Neural cell (in vitro differentiated cells): ENCODE data around the gene PIERCE2. TPM values are rescaled to one million over a fixed set of nuclear protein-coding genes. Genes with fewer than 3 reads are reported as not detected.

ENCODE experiments used
- H2AFZ ChIP-seq: fragments of 200-600, 300-800 bp; sonication (generic), shearing (Covaris generic); 2 replicates; pipeline ENCODE4 v1.6.0; 2014; ENCODE audit warnings: low read depth, mild to moderate bottlenecking, antibody characterized with exemption, low read length, moderate library complexity
- H3F3A ChIP-seq: fragments of 200-600 bp; shearing (Covaris generic); 2 replicates; pipeline ENCODE4 v1.6.1; 2016; ENCODE audit warnings: mild to moderate bottlenecking, moderate library complexity, mixed read lengths, antibody characterized with exemption, low read length; ENCODE audit not compliant: insufficient read depth, poor library complexity, severe bottlenecking
- H3K27ac ChIP-seq: fragments of 200-600, 300-800 bp; sonication (generic), shearing (Covaris generic); 2 replicates; pipeline ENCODE4 v1.5.1; 2014; ENCODE audit warnings: mild to moderate bottlenecking, low read length, moderate library complexity
- H3K27me3 ChIP-seq: fragments of 300-800, 200-600 bp; sonication (generic), shearing (Covaris generic); 2 replicates; pipeline ENCODE4 v1.6.0; 2014; ENCODE audit warnings: mild to moderate bottlenecking, low read depth, low read length, moderate library complexity; ENCODE audit not compliant: insufficient read depth
- H3K36me3 ChIP-seq: fragments of 300-800, 200-600 bp; sonication (generic), shearing (Covaris generic); 2 replicates; pipeline ENCODE4 v1.5.1; 2014; ENCODE audit warnings: mild to moderate bottlenecking, antibody characterized with exemption, low read length, moderate library complexity; ENCODE audit not compliant: insufficient read depth
- H3K4me2 ChIP-seq: fragments of 300-800, 200-600 bp; sonication (generic), shearing (Covaris generic); 2 replicates; pipeline ENCODE4 v1.6.0; 2014; ENCODE audit warnings: mild to moderate bottlenecking, low read length
- H3K4me3 ChIP-seq: fragments of 300-800, 200-600 bp; sonication (generic), shearing (Covaris generic); 2 replicates; pipeline ENCODE4 v1.5.1; 2014; ENCODE audit warnings: mild to moderate bottlenecking, low read length, moderate library complexity
- H3K79me2 ChIP-seq: fragments of 200-600 bp; shearing (Covaris generic); replicated peaks from 2 replicates; pipeline ENCODE4 v1.6.0; 2014; ENCODE audit warnings: mild to moderate bottlenecking, low read length, moderate library complexity; ENCODE audit not compliant: insufficient read depth
- H3K9ac ChIP-seq: fragments of 300-800, 200-600 bp; sonication (generic), shearing (Covaris generic); 2 replicates; pipeline ENCODE4 v1.6.1; 2016; ENCODE audit warnings: mild to moderate bottlenecking, low read length, mixed read lengths
- H3K9me2 ChIP-seq: fragments of 200-600 bp; shearing (Covaris generic); 2 replicates; pipeline ENCODE4 v1.6.1; 2016; ENCODE audit warnings: mild to moderate bottlenecking, low read length, mixed read lengths; ENCODE audit not compliant: insufficient read depth
- H3K9me3 ChIP-seq: fragments of 200-600, 300-800 bp; sonication (generic), shearing (Covaris generic); 2 replicates; pipeline ENCODE4 v1.6.1; 2016; ENCODE audit warnings: mild to moderate bottlenecking, mixed run types, low read length, moderate library complexity, mixed read lengths
- H4K20me1 ChIP-seq: fragments of 200-600 bp; shearing (Covaris generic); 2 replicates; pipeline ENCODE4 v1.6.1; 2016; ENCODE audit warnings: mild to moderate bottlenecking, mixed run types; ENCODE audit not compliant: insufficient read depth
- CTCF ChIP-seq: fragments of 450-650 bp; IDR thresholded peaks from 2 replicates; pipeline ENCODE4 v1.5.1; 2014; ENCODE audit warnings: antibody characterized with exemption, mild to moderate bottlenecking, moderate library complexity; ENCODE audit not compliant: poor library complexity, severe bottlenecking
- EP300 ChIP-seq: fragments of 450-650 bp; conservative IDR thresholded peaks from 2 replicates; pipeline ENCODE4 v1.6.1; 2014; ENCODE audit warnings: antibody characterized with exemption, mild to moderate bottlenecking, moderate library complexity; ENCODE audit not compliant: poor library complexity, severe bottlenecking
- EZH2 ChIP-seq: fragments of 200-600, 300-800 bp; shearing (Covaris generic), sonication (generic); IDR thresholded peaks from 2 replicates; pipeline ENCODE4 v1.6.1; 2014; ENCODE audit warnings: antibody characterized with exemption, low read length, borderline replicate concordance, mild to moderate bottlenecking; ENCODE audit not compliant: insufficient read depth, poor library complexity, severe bottlenecking
- MXI1 ChIP-seq: fragments of 450-650 bp; conservative IDR thresholded peaks from 2 replicates; pipeline ENCODE4 v1.6.1; 2014; ENCODE audit warnings: antibody characterized with exemption, mild to moderate bottlenecking; ENCODE audit not compliant: poor library complexity, severe bottlenecking
- POLR2AphosphoS5 ChIP-seq: IDR thresholded peaks from 2 replicates; pipeline ENCODE4 v1.6.1; 2012
- RAD21 ChIP-seq: fragments of 450-650 bp; conservative IDR thresholded peaks from 2 replicates; pipeline ENCODE4 v1.6.1; 2014; ENCODE audit warnings: antibody characterized with exemption, mild to moderate bottlenecking, moderate library complexity
- REST ChIP-seq: IDR thresholded peaks from 2 replicates; pipeline ENCODE4 v1.6.1; 2012; ENCODE audit warnings: borderline replicate concordance
- SMC3 ChIP-seq: fragments of 450-650 bp; conservative IDR thresholded peaks from 2 replicates; pipeline ENCODE4 v1.6.1; 2014; ENCODE audit warnings: antibody characterized with exemption, mild to moderate bottlenecking, moderate library complexity; ENCODE audit not compliant: poor library complexity
- TAF1 ChIP-seq: IDR thresholded peaks from 2 replicates; pipeline ENCODE4 v1.6.1; 2012; ENCODE audit warnings: low read depth
- polyA plus RNA-seq: library from polyadenylated mRNA; depleted of rRNA; stranded (reverse); fragments of >200 nt; gene quantifications from 2 replicates; pipeline ENCODE4 v1.2.3, GENCODE V29; 2014

The PIERCE2 gene
- polyA plus RNA-seq, 1 donor from 2014 or later: 10.2 TPM

GRCh38 chr15:55366981-55367380 is 41.3 kb upstream of the PIERCE2 start:
- no peak for TF ChIP-seq CTCF
- TF ChIP-seq EZH2: no peak
- no peak for TF ChIP-seq REST
- TF ChIP-seq MXI1: no peak
- no peak for TF ChIP-seq TAF1
- TF ChIP-seq POLR2AphosphoS5: no peak
- TF ChIP-seq SMC3: no peak
- no peak for TF ChIP-seq RAD21
- TF ChIP-seq EP300: no peak
- H3K79me2 ChIP-seq: no peaks in the 10 kb centered on the region
- H3K9me3 ChIP-seq: no peaks in the 10 kb centered on the region
- no peaks in the 10 kb centered on the region for H3F3A ChIP-seq
- no peak overlapping the region for H3K27ac ChIP-seq
- H3K4me2 ChIP-seq: no peak overlapping the region
- no peak overlapping the region for H3K4me3 ChIP-seq
- no peaks in the 10 kb centered on the region for H3K27me3 ChIP-seq
- no peaks in the 10 kb centered on the region for H4K20me1 ChIP-seq
- H3K36me3 ChIP-seq: no peaks in the 10 kb centered on the region
- no peaks in the 10 kb centered on the region for H3K9me2 ChIP-seq
- no peak overlapping the region for H3K9ac ChIP-seq
- no peak overlapping the region for H2AFZ ChIP-seq

DNA sequence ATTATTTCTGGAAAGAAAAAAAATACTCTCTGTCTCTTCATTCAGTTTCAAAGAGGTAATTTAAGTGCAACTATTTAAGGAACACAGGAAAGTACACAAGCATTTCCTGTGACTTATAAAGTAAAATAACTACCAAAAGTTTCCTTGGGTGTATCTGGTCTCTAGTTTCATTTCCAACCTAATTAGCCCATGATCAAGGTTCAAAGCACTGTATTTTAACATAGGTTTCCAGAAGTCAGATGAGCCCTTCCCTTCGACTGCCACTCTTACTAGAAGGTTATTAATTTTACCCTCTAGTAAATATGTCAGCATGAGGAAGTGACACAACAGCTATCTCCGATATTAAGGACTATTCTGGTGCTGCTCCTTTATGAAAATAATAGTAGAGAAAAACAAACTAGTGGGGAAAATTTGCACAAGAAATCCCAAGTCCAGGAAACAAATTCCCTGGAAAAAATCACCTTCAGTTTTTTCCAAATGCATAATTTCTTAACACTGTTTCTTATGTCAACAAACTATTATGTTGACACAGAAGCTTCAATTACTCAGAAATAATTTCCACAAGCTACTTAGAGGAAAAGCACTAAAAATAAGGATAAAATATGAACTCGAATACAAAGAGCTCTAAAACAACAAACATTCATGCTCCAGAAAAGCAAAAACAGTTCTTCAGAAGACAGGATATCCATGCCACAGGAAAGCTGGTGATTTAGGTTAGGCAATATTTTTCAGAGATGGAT is 35.4 kb upstream of the PIERCE2 start:
- Histone ChIP-seq H2AFZ (no peak overlapping the region), H3K27me3 (no peaks in the 10 kb centered on the region), H3K36me3 (peaks cover 6% of the 10 kb centered on the region), H3K79me2 (no peaks in the 10 kb centered on the region), H3K27ac (no peak overlapping the region), H3K9me3 (no peaks in the 10 kb centered on the region), H4K20me1 (no peaks in the 10 kb centered on the region), H3K9me2 (no peaks in the 10 kb centered on the region), H3K4me3 (no peak overlapping the region), H3F3A (no peaks in the 10 kb centered on the region), H3K4me2 (no peak overlapping the region), H3K9ac (no peak overlapping the region)
- TF ChIP-seq POLR2AphosphoS5: no peak
- TF ChIP-seq MXI1: no peak
- TF ChIP-seq RAD21: no peak
- TF ChIP-seq EP300: no peak
- TF ChIP-seq CTCF: no peak
- TF ChIP-seq EZH2: no peak
- TF ChIP-seq SMC3: no peak
- TF ChIP-seq TAF1: no peak
